Right lobe of liver (tissue), 6 donors: ENCODE results near the gene RTP4. TPM values are rescaled to one million over a fixed set of nuclear protein-coding genes. Genes with fewer than 3 reads are reported as not detected.

Experiments
- ATAC-seq, 4 donors: fragments of 200-7000 bp; cut with Tn5 transposase; one replicate each; pipeline ENCODE4 v1.9.1; 2020; ENCODE audit warnings: mild to moderate bottlenecking in 4 of 4, moderate library complexity in 4 of 4
- DNase-seq, 3 donors: peaks; one replicate each; pipeline ENCODE4 v3.0.0-alpha.2; 2020
- H3K27ac ChIP-seq, 3 donors: fragments of 200-600 bp; one replicate each; pipeline ENCODE4 v1.8.0; 2022
- H3K27me3 ChIP-seq, 2 donors: fragments of 200-600 bp; one replicate each; pipeline ENCODE4 v1.8.0; 2022
- H3K36me3 ChIP-seq, 4 donors: fragments of 200-600 bp; sonication (generic) in 1 of 4; one replicate each; pipeline versions ENCODE4 v1.5.1 to v1.8.0; 2017 to 2022; ENCODE audit warnings: control low read depth in 1 of 4
- H3K4me1 ChIP-seq, 4 donors: fragments of 200-600 bp; sonication (generic) in 1 of 4; one replicate each; pipeline versions ENCODE4 v1.5.1 to v1.8.0; 2017 to 2022; ENCODE audit warnings: control low read depth in 1 of 4
- H3K4me3 ChIP-seq, 3 donors: fragments of 200-600 bp; one replicate each; pipeline ENCODE4 v1.8.0; 2022
- H3K9me3 ChIP-seq, 4 donors: fragments of 200-600 bp; sonication (generic) in 1 of 4; one replicate each; pipeline versions ENCODE4 v1.5.1 to v1.8.0; 2017 to 2022; ENCODE audit warnings: control low read depth in 1 of 4
- CTCF ChIP-seq, 4 donors: fragments of 200-600 bp in 3 of 4; fragments of 450-650 bp in 1 of 4; IDR thresholded peaks; one replicate each; pipeline versions ENCODE4 v1.5.1 to v1.8.0; 2016 to 2022; ENCODE audit warnings: antibody characterized with exemption in 4 of 4, mild to moderate bottlenecking in 2 of 4
- POLR2A ChIP-seq: fragments of 450-650 bp; IDR thresholded peaks from one replicate; pipeline ENCODE4 v1.6.1; 2017; ENCODE audit warnings: antibody characterized with exemption, mild to moderate bottlenecking
- WGBS: methylation state at CpG from one replicate; pipeline ENCODE4 v1.1.6; 2018; ENCODE audit warnings: low coverage, low lambda C conversion rate; ENCODE audit not compliant: insufficient coverage; ENCODE audit errors: missing lambda C conversion rate; 5-methylcytosine and 5-hydroxymethylcytosine counted together
- intact Hi-C, 2 donors: fragments of 100-400 bp; cut with DNase I; formaldehyde crosslinking; loops; one replicate each; pipeline versions ENCODE4 v1.11.2 to v1.14.1; 2022
- total RNA-seq, 6 experiments: library from RNA; depleted of rRNA in 2 of 6; stranded (reverse); fragments of >200 nt in 2 of 6; fragmentation: NEBNext Ultra II Directional in 3 of 6; extraction: Animal tissue kit (Norgen Biotek cat#: 25700) in 3 of 6; gene quantifications; one replicate each; pipeline versions ENCODE4 v1.1.0 to v1.2.4, GENCODE V29; 2016 to 2023
- donor health status: DM: no; HTN: yes; CAD: no.
- donor health status: DM: no; HTN: no; CAD: no.
- donor health status: DM: no; HTN: no; CAD: no.
- donor health status: DM: no; HTN: yes; CAD: no.
- donor health status: DM: no; HTN: yes; CAD: no.

The RTP4 gene
- total RNA-seq, 6 experiments from 2014 or later: 0.92 to 3.2 (median 2.0) TPM

GRCh38 chr3:187343670-187344069 is 24.5 kb upstream of the RTP4 start:
- no peaks in the 10 kb centered on the region for H3K36me3 ChIP-seq
- no peak for TF ChIP-seq CTCF (IDR thresholded peaks at IDR 0.05)
- H3K4me3 ChIP-seq: no peak overlapping the region
- intact Hi-C loops: no loop called here
- WGBS: 53% methylated on average over 1 of the region's 1 CpG
- H3K27me3 ChIP-seq: no peaks in the 10 kb centered on the region
- H3K9me3 ChIP-seq: no peaks in the 10 kb centered on the region
- no peak overlapping the region for H3K27ac ChIP-seq
- DNase-seq (no peak), ATAC-seq (no peak)
- no peaks in the 10 kb centered on the region for H3K4me1 ChIP-seq

GRCh38 chr3:187352581-187353575 is 15.3 kb upstream of the RTP4 start:
- Histone ChIP-seq H3K9me3 (no peaks in the 10 kb centered on the region), H3K4me1 (no peaks in the 10 kb centered on the region), H3K36me3 (no peaks in the 10 kb centered on the region), H3K27me3 (no peaks in the 10 kb centered on the region), H3K27ac (no peak overlapping the region), H3K4me3 (no peak overlapping the region)
- 72% methylated on average over 13 of the region's 13 CpGs for WGBS
- DNase-seq (no peak), ATAC-seq (no peak)
- TF ChIP-seq POLR2A (no peak), CTCF (IDR thresholded peaks at IDR 0.05) (no peak)
- intact Hi-C loops: no loop called here

- no peaks in the 10 kb centered on the region for H3K4me1 ChIP-seq
- WGBS: 90% methylated on average over 1 of the region's 1 CpG
- no peak for ATAC-seq
- no peak overlapping the region for H3K27ac ChIP-seq
- no peaks in the 10 kb centered on the region for H3K36me3 ChIP-seq
- H3K9me3 ChIP-seq: no peaks in the 10 kb centered on the region
- H3K4me3 ChIP-seq: no peak overlapping the region
- TF ChIP-seq POLR2A (no peak), CTCF (IDR thresholded peaks at IDR 0.05) (no peak)
- no peak for DNase-seq
- no peaks in the 10 kb centered on the region for H3K27me3 ChIP-seq
- intact Hi-C loops: no loop called here
Measured at GRCh38 chr3:187358068-187358467, 10.1 kb upstream of the RTP4 start.

DNA sequence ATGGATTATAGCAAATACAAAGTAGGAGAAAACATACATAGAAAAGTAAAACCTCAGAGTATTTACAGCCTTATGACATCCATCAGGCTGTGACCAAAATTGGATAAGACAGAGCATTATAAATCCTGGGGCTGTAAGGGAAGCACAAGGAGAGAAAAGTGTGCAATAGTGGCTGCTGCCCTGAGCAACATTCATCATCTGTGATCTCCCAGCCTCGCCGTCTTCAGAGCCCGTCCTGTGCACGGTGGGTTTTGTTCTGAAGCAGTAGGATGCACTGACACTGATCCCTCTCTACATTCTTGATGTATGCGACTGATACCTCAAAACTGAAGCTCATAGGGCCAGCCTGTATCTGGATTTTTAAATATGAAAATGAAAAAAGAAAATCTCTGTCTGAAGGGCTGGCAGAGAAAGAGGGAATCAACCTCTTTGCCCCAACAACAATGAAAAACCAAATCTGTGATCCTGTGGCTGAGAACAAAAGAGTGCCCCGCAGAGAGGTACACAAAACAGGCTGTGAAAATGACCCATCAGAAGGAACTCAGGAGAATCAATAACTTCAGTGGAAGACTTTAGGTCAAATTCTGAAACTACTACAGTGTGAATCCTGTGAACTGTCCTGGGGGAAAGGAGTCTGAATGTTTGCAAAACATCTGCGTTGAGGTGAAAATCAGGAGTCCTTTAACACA is 8.2 kb upstream of the RTP4 start:
- H3K9me3 ChIP-seq: no peaks in the 10 kb centered on the region
- TF ChIP-seq CTCF (IDR thresholded peaks at IDR 0.05): no peak
- TF ChIP-seq POLR2A: no peak
- intact Hi-C loops: no loop called here
- no peak for ATAC-seq
- H3K4me3 ChIP-seq: no peak overlapping the region
- no peak for DNase-seq
- H3K4me1 ChIP-seq: no peaks in the 10 kb centered on the region
- 39% methylated on average over 7 of the region's 7 CpGs for WGBS
- H3K36me3 ChIP-seq: no peaks in the 10 kb centered on the region
- H3K27ac ChIP-seq: no peak overlapping the region
- no peaks in the 10 kb centered on the region for H3K27me3 ChIP-seq
